ENCODE measurements around the gene SMYD5.
A peak's percentile ranks its signal among the peaks of the same experiment; 100 is the strongest.

The SMYD5 gene

DNA sequence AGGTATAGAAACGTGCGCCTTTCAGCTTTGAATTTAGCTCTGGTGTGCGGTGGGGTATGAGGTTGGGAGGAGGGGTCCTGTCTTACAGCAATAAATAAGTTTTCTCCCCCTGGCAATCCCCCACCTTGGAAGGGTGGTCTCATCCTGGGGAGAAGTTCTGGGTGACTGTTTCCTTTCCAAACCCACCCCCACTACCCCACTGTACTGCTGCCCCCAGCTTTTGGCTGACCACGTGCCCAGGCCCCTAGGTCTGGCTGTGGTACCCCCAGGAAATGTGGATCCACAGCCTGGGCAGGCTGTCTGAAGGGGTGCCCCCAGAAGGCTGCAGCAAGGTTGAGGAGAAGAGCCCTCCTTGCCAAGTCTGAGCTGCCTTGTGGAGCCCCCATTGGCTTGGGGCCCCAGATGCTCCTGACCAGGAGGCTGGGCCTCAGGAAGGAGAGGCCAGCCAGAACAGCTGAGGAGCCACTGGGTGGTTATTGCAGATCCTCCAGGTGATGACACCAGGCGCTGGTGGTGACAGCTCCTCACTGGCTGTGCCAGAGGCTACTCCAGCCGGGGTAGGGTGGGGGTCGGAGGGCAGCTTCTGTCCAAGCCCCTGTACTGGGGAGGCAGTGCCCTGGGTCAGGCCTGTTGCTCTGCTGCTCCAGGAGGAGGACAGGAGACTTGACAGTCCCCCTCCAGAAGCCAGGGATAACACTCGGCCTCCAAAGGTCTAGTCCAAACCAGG lies 44.3 kb downstream of the SMYD5 start:
- Histone ChIP-seq H3K27me3 (replicated peaks; ENCODE audit: control insufficient read depth, insufficient read depth, low read length) (no peaks in the 10 kb centered on the region), H3K36me3 (ENCODE audit: control insufficient read depth, insufficient read depth, low read length) (peaks cover 30% of the 10 kb centered on the region), H3K4me3 (replicated peaks; ENCODE audit: low read depth, low read length) (no peak overlapping the region)
- TF ChIP-seq, protein P1, sequence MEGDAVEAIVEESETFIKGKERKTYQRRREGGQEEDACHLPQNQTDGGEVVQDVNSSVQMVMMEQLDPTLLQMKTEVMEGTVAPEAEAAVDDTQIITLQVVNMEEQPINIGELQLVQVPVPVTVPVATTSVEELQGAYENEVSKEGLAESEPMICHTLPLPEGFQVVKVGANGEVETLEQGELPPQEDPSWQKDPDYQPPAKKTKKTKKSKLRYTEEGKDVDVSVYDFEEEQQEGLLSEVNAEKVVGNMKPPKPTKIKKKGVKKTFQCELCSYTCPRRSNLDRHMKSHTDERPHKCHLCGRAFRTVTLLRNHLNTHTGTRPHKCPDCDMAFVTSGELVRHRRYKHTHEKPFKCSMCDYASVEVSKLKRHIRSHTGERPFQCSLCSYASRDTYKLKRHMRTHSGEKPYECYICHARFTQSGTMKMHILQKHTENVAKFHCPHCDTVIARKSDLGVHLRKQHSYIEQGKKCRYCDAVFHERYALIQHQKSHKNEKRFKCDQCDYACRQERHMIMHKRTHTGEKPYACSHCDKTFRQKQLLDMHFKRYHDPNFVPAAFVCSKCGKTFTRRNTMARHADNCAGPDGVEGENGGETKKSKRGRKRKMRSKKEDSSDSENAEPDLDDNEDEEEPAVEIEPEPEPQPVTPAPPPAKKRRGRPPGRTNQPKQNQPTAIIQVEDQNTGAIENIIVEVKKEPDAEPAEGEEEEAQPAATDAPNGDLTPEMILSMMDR (IDR thresholded peaks at IDR 0.05; ENCODE audit: insufficient read depth, low read length, poor library complexity, severe bottlenecking): no peak
- no peak for DNase-seq (ENCODE audit: extremely low read depth, insufficient read length)

DNA sequence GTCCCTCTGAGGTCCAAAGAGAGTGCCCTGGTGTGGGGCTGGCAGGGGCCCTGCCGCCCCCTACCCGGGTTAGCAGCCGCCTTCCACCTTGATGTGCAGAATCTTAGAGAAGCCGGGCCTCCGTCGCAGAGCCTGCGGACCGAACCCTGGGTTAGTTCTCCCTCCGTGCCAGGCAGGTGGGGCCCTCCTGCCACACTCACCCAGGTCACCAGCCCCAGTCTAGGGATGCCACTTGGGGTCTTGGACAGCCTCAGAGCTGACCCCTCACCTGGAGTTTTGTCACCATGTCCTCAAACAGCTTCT lies 44.8 kb downstream of the SMYD5 start:
- Histone ChIP-seq H3K36me3 (ENCODE audit: control insufficient read depth, insufficient read depth, low read length) (peaks cover 32% of the 10 kb centered on the region), H3K4me3 (replicated peaks; ENCODE audit: low read depth, low read length) (no peak overlapping the region)

DNA sequence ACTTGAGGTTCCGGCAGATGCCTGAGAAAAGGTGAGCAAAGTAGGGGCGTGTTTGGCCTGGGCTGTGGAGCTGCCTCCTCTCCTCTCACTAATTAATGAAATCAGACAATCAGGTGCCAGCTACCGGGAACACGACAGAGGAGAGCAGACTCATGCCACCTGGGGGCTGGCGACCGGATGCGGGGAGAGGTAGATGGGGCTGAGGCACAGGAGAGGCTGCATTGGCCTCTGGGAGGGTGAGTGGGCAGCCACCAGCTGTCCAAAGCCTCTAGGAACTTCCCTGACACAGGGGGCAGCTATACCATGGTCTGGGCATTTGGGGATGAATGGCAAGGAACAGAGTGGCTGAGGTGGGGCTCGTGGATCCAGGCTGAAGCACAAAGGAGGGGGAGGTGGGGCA lies 45.2 kb downstream of the SMYD5 start:
- peaks cover 33% of the 10 kb centered on the region for H3K36me3 ChIP-seq (ENCODE audit: control insufficient read depth, insufficient read depth, low read length)
- TF ChIP-seq, protein P1 (IDR thresholded peaks at IDR 0.05; ENCODE audit: insufficient read depth, low read length, poor library complexity, severe bottlenecking): no peak
- H3K27me3 ChIP-seq (replicated peaks; ENCODE audit: control insufficient read depth, insufficient read depth, low read length): no peaks in the 10 kb centered on the region
- H3K4me3 ChIP-seq (replicated peaks; ENCODE audit: low read depth, low read length): no peak overlapping the region
- no peak for DNase-seq (ENCODE audit: extremely low read depth, insufficient read length)

More for the DNA sequence above, 44.8 kb downstream of the SMYD5 start:
- DNase-seq (ENCODE audit: extremely low read depth, insufficient read length): no peak
- H3K27me3 ChIP-seq (replicated peaks; ENCODE audit: control insufficient read depth, insufficient read depth, low read length): no peaks in the 10 kb centered on the region
- TF ChIP-seq, protein P1 (IDR thresholded peaks at IDR 0.05; ENCODE audit: insufficient read depth, low read length, poor library complexity, severe bottlenecking): no peak

DNA sequence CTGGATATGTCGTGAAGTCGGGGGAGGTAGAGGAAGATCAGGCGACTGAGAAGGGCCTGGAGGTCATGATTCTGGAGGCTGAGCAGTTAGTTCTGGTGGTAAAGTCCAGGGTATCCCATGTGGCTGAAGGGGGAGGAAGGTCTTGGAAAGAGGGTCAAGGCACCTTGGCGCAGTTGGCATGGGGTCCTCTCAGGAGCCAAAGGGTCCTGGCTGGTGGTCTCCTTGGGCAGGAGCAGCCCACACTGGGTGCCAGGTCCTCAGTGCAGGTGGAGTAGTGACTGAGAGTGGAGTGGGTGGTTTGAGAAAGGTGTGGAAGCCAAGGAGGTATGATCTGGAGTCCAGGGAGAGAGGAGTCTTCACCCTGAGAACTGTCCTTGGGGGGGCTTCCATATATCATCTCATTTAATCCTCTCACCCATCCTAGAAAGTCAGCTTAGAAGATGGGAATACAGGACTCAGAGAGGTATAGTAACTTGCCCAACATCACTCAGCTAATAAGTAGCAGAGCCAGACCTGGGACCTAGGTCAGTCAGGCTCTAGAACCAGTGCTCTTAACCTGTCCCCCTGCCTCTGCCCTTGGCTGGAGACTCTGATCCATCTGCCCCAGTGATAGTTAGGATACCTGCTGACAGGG lies 45.8 kb downstream of the SMYD5 start:
- Histone ChIP-seq H3K27me3 (replicated peaks; ENCODE audit: control insufficient read depth, insufficient read depth, low read length) (no peaks in the 10 kb centered on the region), H3K36me3 (ENCODE audit: control insufficient read depth, insufficient read depth, low read length) (peaks cover 33% of the 10 kb centered on the region), H3K4me3 (replicated peaks; ENCODE audit: low read depth, low read length) (no peak overlapping the region)
- DNase-seq (ENCODE audit: extremely low read depth, insufficient read length): no peak
- TF ChIP-seq, protein P1 (IDR thresholded peaks at IDR 0.05; ENCODE audit: insufficient read depth, low read length, poor library complexity, severe bottlenecking): no peak

DNA sequence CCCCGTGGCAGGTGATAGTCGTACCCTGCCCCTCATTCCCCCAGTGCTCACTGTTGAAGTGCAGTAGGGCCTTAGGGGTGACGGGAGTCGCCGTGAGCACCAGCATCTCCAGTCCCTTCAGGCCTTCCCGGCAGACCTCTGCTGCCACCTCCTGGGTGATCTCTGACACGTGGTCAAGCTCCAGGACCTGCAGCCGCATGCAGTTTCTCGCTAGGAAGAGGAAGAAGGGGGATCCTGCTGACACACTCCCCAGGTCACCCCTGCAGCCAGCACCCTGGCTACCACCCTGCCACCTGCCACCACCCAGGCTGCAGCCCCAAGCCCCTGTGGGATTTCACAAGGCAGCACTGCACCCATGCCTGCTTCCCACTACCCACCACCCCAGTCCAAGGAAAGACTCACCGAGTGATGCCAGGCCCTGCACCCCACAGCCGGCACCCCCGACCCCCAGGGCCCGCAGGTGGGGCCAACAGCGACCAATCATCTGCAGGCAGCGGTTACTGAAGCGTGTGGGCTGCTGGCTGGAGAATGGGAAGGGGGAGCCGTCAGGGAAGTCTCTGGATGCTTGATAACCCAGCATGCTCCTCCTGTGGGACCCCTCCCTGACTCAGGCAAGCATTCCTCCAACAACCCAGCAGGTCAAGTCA lies 46.4 kb downstream of the SMYD5 start:
- TF ChIP-seq, protein P1 (IDR thresholded peaks at IDR 0.05; ENCODE audit: insufficient read depth, low read length, poor library complexity, severe bottlenecking): peak; percentile 46
- H3K27me3 ChIP-seq (replicated peaks; ENCODE audit: control insufficient read depth, insufficient read depth, low read length): no peaks in the 10 kb centered on the region
- DNase-seq (ENCODE audit: extremely low read depth, insufficient read length): no peak
- H3K36me3 ChIP-seq (ENCODE audit: control insufficient read depth, insufficient read depth, low read length): peaks cover 31% of the 10 kb centered on the region
- no peak overlapping the region for H3K4me3 ChIP-seq (replicated peaks; ENCODE audit: low read depth, low read length)
